KMS-11 (cell line): ENCODE results near the gene KPNA2.
A peak's percentile ranks its signal among the peaks of the same experiment; 100 is the strongest.
"Not testable (repeated sequence)": the region's sequence is repeated elsewhere in the genome, so short reads cannot be mapped to it uniquely, and the experiment has no call there.

Experiments
- H2AFZ ChIP-seq: fragments of 200-600 bp; sonication (generic); 2 replicates; pipeline ENCODE4 v1.6.1; 2016; ENCODE audit warnings: antibody characterized with exemption, mixed run types, low read depth
- H3K27ac ChIP-seq: fragments of 200-600 bp; sonication (generic); 2 replicates; pipeline ENCODE4 v1.6.1; 2016; ENCODE audit warnings: mild to moderate bottlenecking, mixed run types
- H3K27me3 ChIP-seq: fragments of 200-600 bp; sonication (generic); 2 replicates; pipeline ENCODE4 v1.6.1; 2017; ENCODE audit warnings: mild to moderate bottlenecking, low read depth, mixed run types, moderate library complexity; ENCODE audit not compliant: insufficient read depth
- H3K36me3 ChIP-seq: fragments of 200-600 bp; sonication (generic); 2 replicates; pipeline ENCODE4 v1.6.1; 2017; ENCODE audit warnings: mild to moderate bottlenecking, mixed run types; ENCODE audit not compliant: insufficient read depth
- H3K4me1 ChIP-seq: fragments of 200-600 bp; sonication (generic); 2 replicates; pipeline ENCODE4 v1.6.1; 2016; ENCODE audit warnings: mild to moderate bottlenecking, low read depth, mixed run types; ENCODE audit not compliant: poor library complexity, severe bottlenecking
- H3K4me2 ChIP-seq: fragments of 200-600 bp; sonication (generic); 2 replicates; pipeline ENCODE4 v1.7.0; 2016; ENCODE audit warnings: mild to moderate bottlenecking, mixed run types
- H3K4me3 ChIP-seq: fragments of 200-600 bp; sonication (generic); IDR thresholded peaks from 2 replicates; pipeline ENCODE4 v1.6.1; 2017; ENCODE audit warnings: low read depth, low read length, mixed read lengths; ENCODE audit not compliant: insufficient read depth
- H3K79me2 ChIP-seq: fragments of 200-600 bp; sonication (generic); 2 replicates; pipeline ENCODE4 v1.6.1; 2016; ENCODE audit warnings: low read depth, mixed run types; ENCODE audit not compliant: insufficient read depth
- H3K9ac ChIP-seq: fragments of 200-600 bp; sonication (generic); 2 replicates; pipeline ENCODE4 v1.6.1; 2016; ENCODE audit warnings: mild to moderate bottlenecking, mixed run types
- H4K20me1 ChIP-seq: fragments of 200-600 bp; sonication (generic); 2 replicates; pipeline ENCODE4 v1.6.1; 2016; ENCODE audit warnings: mild to moderate bottlenecking, mixed run types; ENCODE audit not compliant: insufficient read depth
- CTCF ChIP-seq: fragments of 200-600 bp; sonication (generic); conservative IDR thresholded peaks from 2 replicates; pipeline ENCODE4 v1.6.1; 2017; ENCODE audit warnings: low read depth, mild to moderate bottlenecking, antibody characterized with exemption, low read length, moderate library complexity, mixed read lengths

Gene KPNA2

GRCh38 chr17:67993998-67994361 lies 41.6 kb upstream of the KPNA2 start:
- H2AFZ ChIP-seq, result peak overlapping the region; percentile 96
- H3K9ac ChIP-seq, result peak overlapping the region; percentile 92
- no peaks in the 10 kb centered on the region for H4K20me1 ChIP-seq
- H3K4me2 ChIP-seq, result peak overlapping the region; percentile 67
- no peaks in the 10 kb centered on the region for H3K36me3 ChIP-seq
- H3K27me3 ChIP-seq, result no peaks in the 10 kb centered on the region
- no peaks in the 10 kb centered on the region for H3K79me2 ChIP-seq
- TF ChIP-seq CTCF, result no peak
- no peak overlapping the region for H3K4me3 ChIP-seq
- peak overlapping the region; percentile 88 for H3K27ac ChIP-seq
- peaks cover 21% of the 10 kb centered on the region for H3K4me1 ChIP-seq

GRCh38 chr17:67994817-67995569 lies 40.5 kb upstream of the KPNA2 start:
- Histone ChIP-seq H3K4me3 (no peak overlapping the region), H3K9ac (no peak overlapping the region), H3K36me3 (no peaks in the 10 kb centered on the region), H3K27me3 (no peaks in the 10 kb centered on the region), H3K27ac (no peak overlapping the region), H3K4me2 (peak overlapping the region; percentile 38; the same call in 1 of the 2 replicates), H3K79me2 (no peaks in the 10 kb centered on the region), H4K20me1 (no peaks in the 10 kb centered on the region), H2AFZ (no peak overlapping the region), H3K4me1 (peaks cover 21% of the 10 kb centered on the region)
- TF ChIP-seq CTCF, result no peak

- TF ChIP-seq CTCF, result no peak
- Histone ChIP-seq H4K20me1 (no peaks in the 10 kb centered on the region), H2AFZ (no peak overlapping the region), H3K27me3 (no peaks in the 10 kb centered on the region), H3K4me1 (peaks cover 21% of the 10 kb centered on the region), H3K9ac (no peak overlapping the region), H3K4me2 (no peak overlapping the region), H3K36me3 (no peaks in the 10 kb centered on the region), H3K27ac (no peak overlapping the region), H3K79me2 (no peaks in the 10 kb centered on the region), H3K4me3 (no peak overlapping the region)
These were observed 39.8 kb upstream of the KPNA2 start for GRCh38 chr17:67995570-67996263.

GRCh38 chr17:67996301-67997171 lies 39.0 kb upstream of the KPNA2 start, which contains the start of gene C17orf58:
TSS of gene C17orf58 (minus strand) at chr17:67996469. CDS start at chr17:67996198, 271 bp downstream.
- not testable (repeated sequence) for H3K4me2 ChIP-seq, H4K20me1 ChIP-seq, H3K27ac ChIP-seq, H3K36me3 ChIP-seq, H3K4me3 ChIP-seq, H2AFZ ChIP-seq, H3K9ac ChIP-seq, H3K79me2 ChIP-seq, H3K27me3 ChIP-seq
- peaks cover 21% of the 10 kb centered on the region for H3K4me1 ChIP-seq
